Fibroblast of skin of abdomen (primary cell): Measurements from ENCODE around the gene AFF1.
A peak's percentile ranks its signal among the peaks of the same experiment; 100 is the strongest.
"Not testable (repeated sequence)": the region's sequence is repeated elsewhere in the genome, so short reads cannot be mapped to it uniquely, and the experiment has no call there.

Experiments
- DNase-seq: peaks from one replicate; pipeline ENCODE4 v3.0.0-alpha.2; 2013

Gene AFF1

DNA sequence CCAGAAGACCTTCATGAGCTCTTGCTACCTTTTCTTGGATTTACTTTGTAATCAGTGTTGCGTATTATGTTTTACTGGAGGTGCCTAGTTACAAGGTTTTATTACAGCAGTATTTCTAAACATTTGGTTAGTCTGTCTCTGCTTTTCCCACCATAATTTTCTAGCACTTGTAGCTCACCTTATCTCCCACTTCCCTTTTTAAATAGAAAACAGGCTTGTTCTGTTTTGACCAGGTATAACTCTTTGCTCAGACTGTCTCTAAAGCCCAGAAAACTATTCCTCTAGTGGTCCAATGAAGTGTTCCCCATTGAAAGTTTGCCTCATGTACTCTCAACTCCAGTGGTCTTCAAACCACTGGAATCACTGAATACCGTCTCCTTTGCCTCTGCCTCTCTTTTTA is 43.9 kb downstream of the AFF1 start:
- no peak for DNase-seq

DNA sequence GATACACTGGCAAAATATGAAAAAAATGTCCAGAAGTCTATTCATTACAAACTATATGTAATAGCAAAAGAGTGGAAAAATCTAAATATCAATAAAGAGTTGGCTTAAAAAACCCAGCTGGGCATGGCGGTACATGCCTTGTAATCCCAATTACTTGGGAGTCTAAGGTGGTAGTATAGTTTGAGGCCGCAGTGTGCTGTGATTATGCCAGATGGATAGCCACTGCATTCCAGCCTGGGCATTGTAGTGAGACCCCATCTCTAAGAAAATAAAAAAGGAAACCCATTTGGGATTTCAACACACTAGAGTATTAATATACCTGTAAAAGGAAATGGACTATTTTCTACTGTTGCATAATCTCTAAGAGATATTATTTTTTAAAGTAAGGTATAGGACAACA is 45.4 kb downstream of the AFF1 start:
- no peak for DNase-seq

DNA sequence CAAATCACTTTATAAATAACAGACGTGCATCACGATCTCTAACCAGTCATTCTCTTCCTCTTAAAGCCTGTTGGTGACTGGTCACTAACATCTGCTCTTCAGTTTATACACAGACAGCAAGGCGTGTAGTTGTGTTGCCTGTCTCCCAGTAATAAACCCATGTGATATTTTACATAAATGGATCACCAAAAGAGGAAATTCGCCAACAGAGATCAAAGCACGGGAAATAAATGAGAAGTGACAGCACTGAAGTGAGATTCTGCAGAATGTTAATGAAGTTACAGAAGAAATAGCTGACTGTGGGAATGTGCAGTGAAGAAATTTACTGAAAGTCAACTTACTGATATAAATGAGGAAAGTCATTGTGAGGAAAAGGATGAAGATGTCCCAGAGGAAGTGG is 47.0 kb downstream of the AFF1 start:
- DNase-seq, result no peak

DNA sequence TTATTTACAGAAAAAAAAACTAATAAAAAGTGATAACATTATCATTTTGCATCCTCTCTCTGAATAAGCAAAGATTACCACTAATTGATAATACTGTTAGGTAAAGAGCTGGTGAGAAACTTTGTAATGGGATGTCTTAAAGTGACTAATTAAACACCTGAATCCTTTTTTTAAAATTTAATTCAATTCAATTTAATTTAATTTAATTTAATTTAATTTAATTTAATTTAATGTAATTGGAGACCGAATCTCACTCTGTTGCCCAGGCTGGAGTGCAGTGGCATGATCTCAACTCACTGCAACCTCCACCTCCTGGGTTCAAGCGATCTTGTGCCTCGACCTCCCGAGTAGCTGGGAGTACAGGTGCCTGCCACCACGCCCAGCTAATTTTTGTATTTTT is 51.0 kb downstream of the AFF1 start:
- DNase-seq, result not testable (repeated sequence)

DNA sequence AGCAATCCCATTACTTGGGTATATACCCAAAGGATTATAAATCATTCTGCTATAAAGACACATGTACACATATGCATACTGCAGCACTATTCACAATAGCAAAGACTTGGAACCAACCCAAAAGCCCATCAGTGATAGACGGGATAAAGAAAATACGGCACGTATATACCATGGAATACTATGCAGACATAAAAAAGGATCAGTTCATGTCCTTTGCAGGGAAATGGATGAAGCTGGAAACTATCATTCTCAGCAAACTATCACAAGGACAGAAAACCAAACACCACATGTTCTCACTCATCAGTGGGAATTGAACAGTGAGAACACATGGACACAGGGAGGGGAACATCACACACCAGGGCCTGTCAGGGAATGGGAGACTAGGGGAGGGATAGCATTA is 54.8 kb downstream of the AFF1 start:
- not testable (repeated sequence) for DNase-seq

DNA sequence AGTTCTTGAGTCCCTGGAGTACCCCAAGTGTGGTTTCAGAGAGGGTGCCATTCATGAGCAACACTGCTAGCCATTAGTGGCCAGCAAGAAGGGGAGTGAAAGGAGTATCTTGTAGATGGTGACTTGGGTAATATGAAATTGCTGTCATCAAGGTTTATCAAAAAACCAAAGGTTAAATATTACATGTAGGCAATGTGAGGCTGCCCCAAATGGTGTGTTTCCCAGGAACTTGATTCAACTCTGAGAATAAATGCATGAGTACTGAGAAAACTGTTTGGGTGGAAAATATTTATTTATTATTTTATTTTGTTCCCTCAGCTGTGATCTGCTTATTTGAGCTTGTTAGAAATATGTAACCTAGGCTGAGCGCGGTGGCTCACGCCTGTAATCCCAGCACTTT is 55.7 kb downstream of the AFF1 start:
- no peak for DNase-seq

DNA sequence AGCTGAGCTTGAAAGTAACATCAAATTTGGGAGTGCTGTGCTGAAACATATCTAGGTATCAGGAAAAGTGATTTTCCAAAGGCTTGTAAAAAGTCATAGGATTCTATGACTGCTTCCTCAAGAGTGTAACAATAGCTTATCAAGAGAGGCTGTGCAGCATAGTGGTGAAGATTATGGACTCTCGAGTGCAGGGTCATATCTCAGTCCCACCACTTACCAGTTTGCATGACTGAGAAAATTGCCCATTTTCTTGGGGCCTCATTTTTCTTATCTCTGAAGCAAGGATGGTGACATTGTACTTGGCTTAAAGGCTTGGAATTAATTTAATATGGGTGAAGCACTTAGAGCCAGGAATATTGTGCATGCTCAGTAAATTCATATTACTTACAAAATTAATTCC is 57.2 kb downstream of the AFF1 start:
- no peak for DNase-seq

DNA sequence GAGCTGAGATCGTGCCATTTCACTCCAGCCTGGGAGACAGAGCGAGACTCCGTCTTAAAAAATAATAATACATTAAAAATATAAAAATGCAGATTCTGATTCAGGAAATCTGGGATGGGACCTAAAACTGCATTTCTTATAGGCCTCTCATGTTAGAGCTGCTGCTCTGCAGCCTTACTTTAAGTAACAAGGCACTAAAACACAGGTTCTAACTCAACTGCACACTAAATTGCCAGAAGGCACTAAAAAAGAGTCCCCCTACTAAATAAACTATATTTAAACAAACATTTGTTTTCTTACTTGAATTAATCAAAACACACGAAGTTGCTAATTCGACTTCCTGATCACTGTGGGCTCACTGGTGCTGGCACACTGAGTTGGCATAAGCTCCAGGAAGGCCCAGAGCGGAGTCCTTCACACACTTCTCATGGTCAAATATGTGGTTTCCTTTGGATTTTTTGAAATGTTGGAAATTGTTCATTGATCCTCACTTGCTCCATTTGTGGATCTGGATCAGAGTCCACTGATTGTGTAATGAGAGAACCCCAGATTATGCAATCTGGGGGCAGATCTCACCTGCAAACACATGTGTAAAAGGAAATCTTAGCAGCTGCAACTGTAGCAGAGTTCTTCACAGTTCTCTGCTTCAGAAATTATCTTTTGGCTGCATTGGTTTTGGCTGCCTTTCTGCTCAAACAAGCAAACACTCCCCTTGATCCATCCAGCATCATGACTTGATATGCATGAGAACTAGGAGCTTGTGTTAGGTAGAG is 59.3 kb downstream of the AFF1 start:
- no peak for DNase-seq

DNA sequence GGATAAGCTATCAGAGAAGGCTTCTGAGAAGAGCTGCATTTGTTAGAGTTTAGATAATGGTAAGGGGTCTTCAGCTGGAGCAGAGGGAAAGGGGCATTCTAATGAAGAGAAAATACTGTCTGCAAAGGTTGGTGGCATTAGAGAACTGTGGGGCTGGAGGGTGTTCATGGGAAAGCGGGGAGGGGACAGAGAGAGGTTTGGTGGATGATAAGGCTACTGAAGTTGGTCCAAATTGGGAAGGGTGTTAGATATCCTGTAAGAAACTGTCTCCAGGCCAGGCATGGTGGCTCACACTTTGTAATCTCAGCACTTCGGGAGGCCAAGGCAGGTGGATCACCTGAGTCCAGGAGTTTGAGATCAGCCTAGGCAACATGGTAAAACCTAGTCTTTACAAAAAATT is 59.9 kb downstream of the AFF1 start:
- DNase-seq, result no peak

DNA sequence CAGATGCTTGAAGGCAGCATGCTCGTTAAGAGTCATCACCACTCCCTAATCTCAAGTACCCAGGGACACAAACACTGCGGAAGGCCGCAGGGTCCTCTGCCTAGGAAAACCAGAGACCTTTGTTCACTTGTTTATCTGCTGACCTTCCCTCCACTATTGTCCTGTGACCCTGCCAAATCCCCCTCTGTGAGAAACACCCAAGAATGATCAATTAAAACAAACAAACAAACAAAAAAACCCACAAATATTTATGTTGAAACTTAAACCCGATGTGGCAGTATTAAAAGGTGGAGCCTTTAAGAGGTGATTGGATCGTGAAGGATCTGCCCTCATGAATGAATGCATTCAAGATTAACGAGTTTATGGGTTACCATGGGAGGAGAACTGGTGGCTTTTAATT is 61.7 kb downstream of the AFF1 start:
- not testable (repeated sequence) for DNase-seq

DNA sequence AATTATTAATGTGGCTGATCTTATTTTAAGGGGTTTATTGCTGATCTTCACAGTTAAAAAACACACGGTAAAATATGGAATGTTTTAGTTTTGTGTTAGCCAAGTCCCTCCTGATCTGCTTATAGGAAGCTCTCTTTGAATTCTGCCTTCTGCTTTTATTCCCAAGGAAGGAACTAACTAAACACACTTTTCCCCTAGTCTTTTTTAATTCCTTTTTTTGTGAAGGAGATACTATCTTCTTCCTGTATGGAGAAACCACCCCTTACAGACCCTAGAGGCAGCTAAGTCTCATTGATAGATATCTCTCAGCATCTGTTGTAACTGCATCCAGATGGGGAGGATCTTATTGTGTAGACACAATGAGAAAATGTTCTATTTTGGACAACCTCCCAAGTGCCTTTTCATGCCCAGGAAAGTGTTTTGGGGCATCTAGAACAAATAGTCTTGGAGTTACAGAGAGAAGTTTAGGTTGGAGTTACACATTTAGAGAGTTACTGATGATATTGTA is 64.4 kb downstream of the AFF1 start:
- no peak for DNase-seq

DNA sequence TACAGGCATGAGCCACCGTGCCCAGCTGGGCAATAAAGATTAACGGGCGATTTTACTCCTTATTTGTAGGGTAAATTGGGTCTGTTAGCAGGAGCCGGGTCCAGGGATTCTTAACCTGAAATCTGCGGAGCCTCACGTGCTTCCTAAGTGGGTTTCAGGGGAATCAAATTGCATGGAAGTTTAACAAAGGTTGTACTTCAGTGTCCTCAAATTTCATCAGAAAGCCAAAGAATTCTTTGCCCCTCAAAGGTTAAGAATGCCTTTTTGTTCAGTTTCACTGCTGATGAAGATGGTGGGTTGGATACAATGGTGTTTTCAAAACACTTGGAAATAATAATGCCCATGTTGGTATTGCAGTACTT is 67.9 kb downstream of the AFF1 start:
- no peak for DNase-seq

DNA sequence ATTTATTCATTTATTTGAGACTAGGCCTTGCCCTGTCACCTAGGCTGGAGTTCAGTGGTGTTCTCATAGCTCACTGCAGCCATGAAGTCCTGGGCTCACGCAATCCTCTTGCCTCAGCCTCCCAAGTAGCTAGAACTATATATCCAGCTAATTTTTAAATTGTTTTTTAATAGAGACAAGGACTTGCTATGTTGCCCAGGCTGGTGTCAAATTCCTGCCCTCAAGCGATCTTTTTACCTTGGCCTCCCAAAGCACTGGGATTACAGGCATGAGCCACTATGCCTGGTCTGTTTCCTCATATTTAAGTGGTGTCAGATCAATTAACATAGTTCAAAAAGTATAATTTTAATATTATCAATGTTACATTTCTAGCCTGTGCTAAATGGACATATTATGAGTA is 68.5 kb downstream of the AFF1 start:
- no peak for DNase-seq

DNA sequence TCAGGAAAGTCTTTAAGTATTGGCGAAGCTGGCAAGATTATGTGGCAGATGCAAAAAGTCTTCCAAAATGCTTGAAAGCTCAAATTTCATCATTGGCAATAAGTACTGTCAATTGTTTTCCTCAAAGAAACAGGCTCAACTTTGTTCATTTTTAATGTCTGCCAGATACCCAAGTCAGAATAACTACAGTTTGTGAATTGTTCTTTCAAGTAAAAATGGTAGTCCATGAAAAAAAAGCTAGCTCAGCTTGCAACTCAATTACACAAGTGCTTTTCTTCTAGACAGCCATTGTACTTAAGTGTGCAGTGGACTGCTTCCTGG is 70.5 kb downstream of the AFF1 start:
- no peak for DNase-seq

DNA sequence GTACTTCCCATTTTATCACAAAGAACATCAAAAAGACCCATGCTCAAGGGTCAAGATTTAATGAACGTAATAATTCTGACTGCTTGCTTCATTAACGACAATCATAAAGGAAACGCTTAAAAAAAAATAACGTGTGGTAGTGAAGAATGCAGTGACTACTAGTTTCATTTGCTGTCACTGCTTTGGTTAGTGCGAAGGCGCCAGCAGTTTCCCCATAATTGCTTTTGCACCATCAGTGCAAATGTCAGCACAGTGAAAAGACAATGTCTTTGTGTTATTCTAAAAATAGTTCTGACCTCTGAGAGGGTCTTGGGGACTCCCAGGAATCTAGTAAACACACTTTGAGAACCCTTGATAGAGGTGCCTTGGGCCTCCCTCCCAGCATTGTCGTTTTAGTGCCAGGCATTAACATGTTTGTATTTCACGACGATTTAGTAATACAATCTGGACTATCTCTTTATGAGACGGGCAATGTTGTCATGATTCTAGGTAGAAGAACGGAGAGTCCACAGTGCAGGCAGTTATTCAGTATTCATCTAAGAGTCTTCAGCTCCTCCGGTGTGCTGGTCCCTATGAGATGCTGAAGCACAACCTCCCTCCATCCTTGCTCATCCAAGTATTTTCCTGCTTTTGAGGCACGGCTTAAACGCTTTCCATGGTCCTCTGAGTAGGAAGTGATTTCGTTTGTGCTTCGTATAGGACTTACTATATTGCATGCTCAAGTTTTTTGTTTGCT is 71.0 kb downstream of the AFF1 start:
- DNase-seq, result no peak

DNA sequence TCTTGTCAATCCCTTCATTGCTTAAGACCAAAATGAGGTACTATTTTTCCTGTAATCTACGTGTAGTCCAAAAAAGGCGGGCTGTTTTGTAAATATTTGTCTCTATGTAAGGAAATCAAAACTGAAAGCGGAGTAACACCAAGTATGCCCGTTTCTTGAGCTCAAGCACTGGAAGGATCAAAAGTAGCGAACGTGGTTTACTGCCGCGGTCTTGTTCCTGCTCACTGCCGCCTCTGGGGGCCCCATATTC is 71.5 kb downstream of the AFF1 start:
- DNase-seq, result no peak

DNA sequence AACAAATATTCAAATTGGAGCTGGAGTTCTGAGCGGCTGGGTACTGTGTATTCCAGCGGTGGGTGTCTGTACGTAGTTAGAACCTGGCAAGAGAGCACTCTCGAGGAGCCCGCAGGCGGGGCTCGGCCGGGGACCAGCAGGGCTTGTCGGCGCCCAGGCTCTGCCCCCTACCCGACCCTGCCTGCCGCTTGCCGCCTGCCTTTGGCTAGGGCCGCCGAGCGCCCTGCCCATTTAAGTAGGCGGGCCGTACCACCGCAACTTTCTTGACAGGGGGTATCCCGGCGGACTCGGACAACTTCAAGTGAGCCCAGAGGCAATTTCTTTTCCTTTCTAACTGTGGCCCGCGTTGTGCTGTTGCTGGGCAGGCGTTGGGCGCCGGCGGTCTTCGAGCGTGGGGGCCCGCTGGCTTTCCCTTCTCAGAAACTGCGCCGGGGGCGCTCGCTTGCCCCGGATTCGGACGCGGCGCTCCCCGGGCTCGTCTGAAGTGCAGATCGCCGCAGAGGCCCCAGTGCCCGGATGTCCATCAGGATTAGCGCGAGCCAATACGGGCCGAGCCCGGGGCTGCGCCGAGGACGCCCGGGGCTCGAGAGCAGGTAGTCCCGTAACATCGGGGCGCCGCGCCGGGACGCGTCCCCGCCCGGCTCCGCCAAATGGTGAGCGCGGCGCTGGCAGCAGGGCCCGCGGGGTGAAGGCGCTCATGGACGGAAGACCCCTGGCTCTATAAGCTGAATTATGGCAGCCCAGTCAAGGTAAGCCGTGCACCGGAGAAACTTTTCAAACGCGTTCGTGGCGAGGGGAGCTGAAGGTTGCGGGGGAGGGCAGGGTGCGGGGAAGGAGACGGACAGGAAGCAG is 72.1 kb downstream of the AFF1 start:
- peak; percentile 95 for DNase-seq

DNA sequence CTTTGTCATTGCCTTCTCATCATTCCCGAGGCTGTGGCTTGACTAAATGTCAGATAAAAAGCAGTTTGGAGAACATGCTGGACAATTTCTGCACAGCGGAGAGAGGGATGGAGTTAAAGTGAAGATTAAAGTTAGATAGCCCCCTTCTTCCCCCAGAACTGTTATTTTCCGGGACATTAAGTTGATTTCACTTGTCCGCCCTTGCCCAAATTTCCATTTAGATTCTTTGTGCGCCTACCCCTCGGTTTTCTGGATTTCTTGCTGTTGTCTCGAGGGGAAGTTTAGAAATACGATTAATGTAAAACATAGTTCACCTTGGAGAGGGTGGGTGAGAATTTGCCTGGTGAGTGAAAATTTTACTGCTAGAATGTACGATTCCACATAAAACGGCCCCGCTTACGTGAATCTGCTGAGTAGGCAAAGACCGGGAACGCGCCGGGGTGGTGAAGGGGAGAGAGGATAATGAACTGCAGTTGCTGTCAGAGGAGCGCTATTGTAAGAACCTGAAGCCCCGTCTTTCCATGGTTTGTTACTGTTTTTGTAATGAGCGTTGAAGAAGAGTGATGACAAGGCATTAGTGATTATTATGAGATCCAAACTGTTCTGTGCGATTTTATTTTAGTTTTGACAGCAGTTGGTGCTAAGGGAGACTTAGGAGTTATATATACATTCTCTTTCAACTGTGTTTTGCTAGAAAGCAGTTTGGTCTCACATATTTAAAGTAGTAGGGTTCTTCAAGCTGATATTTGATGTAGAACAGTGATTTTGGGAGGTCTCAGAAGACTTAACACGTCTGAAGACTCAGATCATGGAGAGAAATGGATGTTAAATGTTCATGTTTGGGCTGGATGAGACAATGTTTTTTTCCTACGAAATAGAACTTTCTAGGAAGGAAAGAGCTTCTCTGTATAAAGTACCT is 73.0 kb downstream of the AFF1 start:
- DNase-seq, result peak; percentile 47

DNA sequence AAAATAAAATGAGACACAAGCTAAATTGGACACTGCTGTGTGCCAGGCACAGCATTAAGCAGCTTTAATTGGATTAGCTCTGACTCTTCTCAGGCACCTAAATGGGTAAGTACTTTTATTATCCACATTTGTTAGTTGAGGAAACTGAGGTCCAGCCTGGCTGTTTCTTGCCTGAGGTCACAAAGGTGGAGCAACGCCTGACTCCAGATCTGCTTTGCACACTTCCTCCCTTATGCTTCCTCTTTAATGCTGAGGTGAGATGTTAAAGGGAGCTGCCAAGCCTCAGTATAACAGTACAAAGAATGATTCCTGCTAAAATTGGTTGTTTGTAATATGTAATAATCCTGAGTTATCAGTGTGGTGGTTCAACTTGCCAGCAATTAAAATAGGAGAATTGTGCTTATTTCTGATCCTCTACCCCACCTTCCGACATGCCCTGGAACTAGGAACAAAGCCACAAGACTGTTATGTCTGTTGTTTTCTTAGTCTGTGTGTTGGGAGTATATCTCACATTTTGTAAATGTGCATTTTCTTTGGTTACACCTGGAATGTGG is 74.4 kb downstream of the AFF1 start:
- no peak for DNase-seq

DNA sequence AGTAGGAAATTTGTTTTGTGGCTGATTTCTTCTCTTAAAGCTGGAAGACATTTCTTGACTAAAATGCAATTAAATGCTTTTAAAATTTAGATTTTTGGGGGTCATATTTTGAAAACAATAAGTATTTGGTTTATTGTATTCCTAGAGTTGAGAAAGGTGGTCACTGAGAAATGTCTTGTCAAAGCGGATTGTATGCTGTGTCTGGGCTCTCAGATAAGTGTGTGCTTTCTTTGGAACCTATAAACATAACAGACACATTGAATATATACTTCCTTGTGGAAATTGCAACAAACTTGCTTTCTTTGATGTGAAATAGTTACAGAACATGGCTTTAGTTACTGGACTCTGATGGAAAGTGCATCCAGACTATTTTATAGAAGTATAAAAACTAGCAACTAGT is 75.4 kb downstream of the AFF1 start:
- no peak for DNase-seq

DNA sequence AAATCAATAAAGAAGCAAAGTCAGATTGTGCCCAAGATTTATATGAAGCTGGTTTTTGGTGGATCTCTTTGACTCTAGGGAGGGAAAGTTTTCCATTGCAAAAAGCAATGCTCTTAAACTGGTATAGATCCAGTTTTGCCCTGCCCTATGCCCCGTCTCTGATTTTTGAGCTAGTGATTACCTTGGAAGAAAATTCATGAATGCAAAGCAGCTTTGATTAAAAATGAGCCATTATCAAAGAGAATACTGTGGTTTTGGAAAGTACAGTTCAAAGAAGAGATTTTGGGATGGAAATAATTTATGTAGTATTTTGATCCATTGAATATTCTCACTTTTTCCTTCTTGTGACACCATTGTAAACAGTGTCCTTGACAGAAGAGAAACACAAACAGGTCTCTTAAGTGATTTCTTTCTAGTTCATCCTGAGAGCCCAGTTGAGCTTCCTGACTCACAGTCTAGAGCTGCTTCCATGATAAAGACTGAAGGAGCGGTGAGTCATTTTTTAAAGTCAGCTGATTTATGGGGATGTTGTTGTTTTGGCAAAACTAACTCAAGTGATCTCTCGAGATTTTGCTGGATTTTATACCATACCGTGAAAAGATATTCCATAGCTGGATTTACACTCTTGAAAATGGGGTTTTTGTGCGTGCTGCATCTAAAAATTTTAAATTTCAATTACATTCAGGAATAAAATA is 76.7 kb downstream of the AFF1 start:
- DNase-seq, result peak; percentile 76
